A673 (cell line): ENCODE results near the gene JAKMIP1.

Experiments used
- EZH2 ChIP-seq: fragments of 200-600 bp; sonication (generic); IDR thresholded peaks from 2 replicates; pipeline ENCODE4 v1.6.1; 2017; ENCODE audit warnings: borderline replicate concordance, low read depth, mild to moderate bottlenecking, mixed read lengths, antibody characterized with exemption, low read length; ENCODE audit not compliant: poor library complexity, severe bottlenecking
- TF ChIP-seq, protein P1 (sequence below): fragments of 300-800, 200-600 bp; sonication (generic); conservative IDR thresholded peaks from 2 replicates; pipeline ENCODE4 v1.5.1; 2017; ENCODE audit warnings: low read depth, mild to moderate bottlenecking, antibody characterized with exemption, low read length, moderate library complexity, mixed read lengths

DNA sequence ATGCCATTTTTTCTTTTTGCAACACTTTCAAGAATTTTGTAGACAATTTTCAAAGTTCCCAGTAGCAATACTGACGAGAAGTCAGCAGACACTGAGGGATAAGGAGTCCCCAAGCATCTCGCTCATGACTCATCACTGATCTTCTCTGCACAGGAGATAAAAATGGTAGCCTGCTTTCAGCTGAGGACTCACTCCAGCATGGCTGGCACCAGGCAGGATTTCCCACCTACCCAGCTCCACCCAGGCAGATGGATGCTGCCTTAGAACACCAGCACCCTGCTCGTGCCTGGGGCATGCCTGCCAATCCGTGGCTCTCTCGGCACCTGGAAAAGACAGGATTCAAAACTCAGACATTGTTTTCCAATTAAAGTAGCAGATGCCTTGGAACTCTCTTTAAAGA, 24.9 kb downstream of the JAKMIP1 start:
- TF ChIP-seq, protein P1, sequence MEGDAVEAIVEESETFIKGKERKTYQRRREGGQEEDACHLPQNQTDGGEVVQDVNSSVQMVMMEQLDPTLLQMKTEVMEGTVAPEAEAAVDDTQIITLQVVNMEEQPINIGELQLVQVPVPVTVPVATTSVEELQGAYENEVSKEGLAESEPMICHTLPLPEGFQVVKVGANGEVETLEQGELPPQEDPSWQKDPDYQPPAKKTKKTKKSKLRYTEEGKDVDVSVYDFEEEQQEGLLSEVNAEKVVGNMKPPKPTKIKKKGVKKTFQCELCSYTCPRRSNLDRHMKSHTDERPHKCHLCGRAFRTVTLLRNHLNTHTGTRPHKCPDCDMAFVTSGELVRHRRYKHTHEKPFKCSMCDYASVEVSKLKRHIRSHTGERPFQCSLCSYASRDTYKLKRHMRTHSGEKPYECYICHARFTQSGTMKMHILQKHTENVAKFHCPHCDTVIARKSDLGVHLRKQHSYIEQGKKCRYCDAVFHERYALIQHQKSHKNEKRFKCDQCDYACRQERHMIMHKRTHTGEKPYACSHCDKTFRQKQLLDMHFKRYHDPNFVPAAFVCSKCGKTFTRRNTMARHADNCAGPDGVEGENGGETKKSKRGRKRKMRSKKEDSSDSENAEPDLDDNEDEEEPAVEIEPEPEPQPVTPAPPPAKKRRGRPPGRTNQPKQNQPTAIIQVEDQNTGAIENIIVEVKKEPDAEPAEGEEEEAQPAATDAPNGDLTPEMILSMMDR, result no peak
- no peak for TF ChIP-seq EZH2
